ENCODE results near the gene PRDM10. TPM values are rescaled to one million over a fixed set of nuclear protein-coding genes. Genes with fewer than 3 reads are reported as not detected.
A peak's percentile ranks its signal among the peaks of the same experiment; 100 is the strongest.

Gene PRDM10
- total RNA-seq, 1 experiment from 2014 or later: 18.9 TPM

- TF ChIP-seq, protein P1, sequence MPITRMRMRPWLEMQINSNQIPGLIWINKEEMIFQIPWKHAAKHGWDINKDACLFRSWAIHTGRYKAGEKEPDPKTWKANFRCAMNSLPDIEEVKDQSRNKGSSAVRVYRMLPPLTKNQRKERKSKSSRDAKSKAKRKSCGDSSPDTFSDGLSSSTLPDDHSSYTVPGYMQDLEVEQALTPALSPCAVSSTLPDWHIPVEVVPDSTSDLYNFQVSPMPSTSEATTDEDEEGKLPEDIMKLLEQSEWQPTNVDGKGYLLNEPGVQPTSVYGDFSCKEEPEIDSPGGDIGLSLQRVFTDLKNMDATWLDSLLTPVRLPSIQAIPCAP (CRISPR knock-in tag; IDR thresholded peaks at IDR 0.05): no peak
- TF ChIP-seq ZMAT4 (CRISPR knock-in tag; IDR thresholded peaks at IDR 0.05) (no peak), MLX (CRISPR knock-in tag; IDR thresholded peaks at IDR 0.05) (no peak), ZNF138 (CRISPR knock-in tag; conservative IDR thresholded peaks at IDR 0.05) (no peak), ZNF263 (CRISPR knock-in tag; IDR thresholded peaks at IDR 0.05; ENCODE audit: low read depth) (no peak), MXD4 (CRISPR knock-in tag; IDR thresholded peaks at IDR 0.05; ENCODE audit: borderline replicate concordance) (no peak)
- TF ChIP-seq, protein P2, sequence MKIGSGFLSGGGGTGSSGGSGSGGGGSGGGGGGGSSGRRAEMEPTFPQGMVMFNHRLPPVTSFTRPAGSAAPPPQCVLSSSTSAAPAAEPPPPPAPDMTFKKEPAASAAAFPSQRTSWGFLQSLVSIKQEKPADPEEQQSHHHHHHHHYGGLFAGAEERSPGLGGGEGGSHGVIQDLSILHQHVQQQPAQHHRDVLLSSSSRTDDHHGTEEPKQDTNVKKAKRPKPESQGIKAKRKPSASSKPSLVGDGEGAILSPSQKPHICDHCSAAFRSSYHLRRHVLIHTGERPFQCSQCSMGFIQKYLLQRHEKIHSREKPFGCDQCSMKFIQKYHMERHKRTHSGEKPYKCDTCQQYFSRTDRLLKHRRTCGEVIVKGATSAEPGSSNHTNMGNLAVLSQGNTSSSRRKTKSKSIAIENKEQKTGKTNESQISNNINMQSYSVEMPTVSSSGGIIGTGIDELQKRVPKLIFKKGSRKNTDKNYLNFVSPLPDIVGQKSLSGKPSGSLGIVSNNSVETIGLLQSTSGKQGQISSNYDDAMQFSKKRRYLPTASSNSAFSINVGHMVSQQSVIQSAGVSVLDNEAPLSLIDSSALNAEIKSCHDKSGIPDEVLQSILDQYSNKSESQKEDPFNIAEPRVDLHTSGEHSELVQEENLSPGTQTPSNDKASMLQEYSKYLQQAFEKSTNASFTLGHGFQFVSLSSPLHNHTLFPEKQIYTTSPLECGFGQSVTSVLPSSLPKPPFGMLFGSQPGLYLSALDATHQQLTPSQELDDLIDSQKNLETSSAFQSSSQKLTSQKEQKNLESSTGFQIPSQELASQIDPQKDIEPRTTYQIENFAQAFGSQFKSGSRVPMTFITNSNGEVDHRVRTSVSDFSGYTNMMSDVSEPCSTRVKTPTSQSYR (CRISPR knock-in tag; IDR thresholded peaks at IDR 0.05): no peak
Observed at GRCh38 chr11:129865701-129866100, 136.9 kb downstream of the PRDM10 start (continued).

DNA sequence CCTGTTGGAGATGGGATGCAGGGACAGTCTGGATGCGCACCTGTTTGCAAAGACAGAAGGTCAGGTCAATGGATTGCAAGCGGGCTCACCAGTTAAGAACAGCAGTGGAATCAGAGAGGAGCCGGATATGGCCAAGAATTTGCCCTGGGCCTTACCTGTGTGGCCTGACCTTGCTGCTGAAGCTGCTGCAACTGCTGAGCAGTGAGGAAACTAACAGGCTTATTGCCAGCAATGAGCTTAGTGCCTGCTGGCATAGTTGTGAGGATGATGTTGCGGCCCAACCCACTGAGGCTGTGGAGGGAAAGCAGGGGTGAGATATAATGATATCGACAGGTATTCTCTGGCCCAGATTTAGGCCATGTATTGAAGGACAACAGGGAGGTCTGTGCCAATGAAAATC is 137.8 kb downstream of the PRDM10 start:
- POLR2A ChIA-PET: no interaction called here
- no peaks in the 10 kb centered on the region for H3K9me3 Mint-ChIP-seq

DNA sequence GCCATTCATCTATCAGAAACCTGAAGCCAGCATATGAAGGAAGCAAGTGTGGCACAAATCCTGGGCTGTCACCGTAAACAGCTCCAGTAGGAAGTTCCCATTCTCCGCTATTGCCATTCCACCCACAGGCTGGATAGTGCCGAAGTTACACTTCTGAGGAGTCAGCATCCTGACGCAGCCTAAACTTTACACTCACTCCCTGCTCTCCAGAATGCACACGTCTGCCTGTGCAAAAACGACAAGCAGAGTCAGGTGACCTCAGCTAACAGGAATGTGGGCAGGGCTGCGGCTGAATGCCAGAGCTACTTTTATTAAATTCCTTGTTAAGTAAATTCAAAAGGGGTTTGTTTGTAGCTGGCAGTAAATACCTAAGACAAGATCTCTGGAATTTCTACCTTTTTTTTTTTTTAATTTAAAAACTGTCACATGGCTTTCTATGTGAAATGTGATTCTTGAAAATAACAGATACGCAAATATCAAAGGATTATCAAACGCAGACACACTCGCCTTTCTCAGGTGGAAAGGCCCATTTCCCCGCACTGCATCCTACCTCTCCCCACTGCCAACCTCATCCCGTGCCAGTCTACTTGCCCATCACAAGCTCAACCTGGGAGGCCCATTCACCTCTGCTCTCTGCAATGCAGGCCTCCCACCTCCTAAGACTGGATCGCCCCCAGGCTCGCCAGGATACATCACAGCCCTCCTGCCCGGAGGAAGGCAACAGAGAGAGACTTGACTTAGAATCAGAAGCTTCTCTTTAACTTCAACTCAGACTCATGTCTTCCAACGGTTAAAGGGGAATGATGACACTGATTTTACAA is 140.7 kb downstream of the PRDM10 start:
- Mint-ChIP-seq H3K36me3 (peaks cover 58% of the 10 kb centered on the region), H3K27ac (peak overlapping the region; percentile 68), H3K4me3 (no peak overlapping the region), H3K4me1 (peaks cover 11% of the 10 kb centered on the region), H3K27me3 (ENCODE audit: low read depth) (no peaks in the 10 kb centered on the region), H3K9me3 (no peaks in the 10 kb centered on the region)
- peak; percentile 41 for DNase-seq (ENCODE audit: low spot score)
- POLR2A ChIA-PET: interaction anchor here (0.5 to 0.8 kb wide), 3 partner anchors 12 to 47 kb away, joined by 3 to 4 read pairs (median 3); partner anchors contain the start of gene TMEM45B
- CTCF ChIA-PET: interaction anchor here (0.6 to 1.7 kb wide), 6 partner anchors 20 to 362 kb away, joined by 3 to 7 read pairs (median 3); no protein-coding TSS in a partner anchor
- peak; percentile 80 for ATAC-seq
- TF ChIP-seq, protein P3, sequence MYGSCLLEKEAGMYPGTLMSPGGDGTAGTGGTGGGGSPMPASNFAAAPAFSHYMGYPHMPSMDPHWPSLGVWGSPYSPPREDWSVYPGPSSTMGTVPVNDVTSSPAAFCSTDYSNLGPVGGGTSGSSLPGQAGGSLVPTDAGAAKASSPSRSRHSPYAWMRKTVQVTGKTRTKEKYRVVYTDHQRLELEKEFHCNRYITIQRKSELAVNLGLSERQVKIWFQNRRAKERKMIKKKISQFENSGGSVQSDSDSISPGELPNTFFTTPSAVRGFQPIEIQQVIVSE (CRISPR knock-in tag; IDR thresholded peaks at IDR 0.05; ENCODE audit: borderline replicate concordance): no peak
- TF ChIP-seq, protein P4, sequence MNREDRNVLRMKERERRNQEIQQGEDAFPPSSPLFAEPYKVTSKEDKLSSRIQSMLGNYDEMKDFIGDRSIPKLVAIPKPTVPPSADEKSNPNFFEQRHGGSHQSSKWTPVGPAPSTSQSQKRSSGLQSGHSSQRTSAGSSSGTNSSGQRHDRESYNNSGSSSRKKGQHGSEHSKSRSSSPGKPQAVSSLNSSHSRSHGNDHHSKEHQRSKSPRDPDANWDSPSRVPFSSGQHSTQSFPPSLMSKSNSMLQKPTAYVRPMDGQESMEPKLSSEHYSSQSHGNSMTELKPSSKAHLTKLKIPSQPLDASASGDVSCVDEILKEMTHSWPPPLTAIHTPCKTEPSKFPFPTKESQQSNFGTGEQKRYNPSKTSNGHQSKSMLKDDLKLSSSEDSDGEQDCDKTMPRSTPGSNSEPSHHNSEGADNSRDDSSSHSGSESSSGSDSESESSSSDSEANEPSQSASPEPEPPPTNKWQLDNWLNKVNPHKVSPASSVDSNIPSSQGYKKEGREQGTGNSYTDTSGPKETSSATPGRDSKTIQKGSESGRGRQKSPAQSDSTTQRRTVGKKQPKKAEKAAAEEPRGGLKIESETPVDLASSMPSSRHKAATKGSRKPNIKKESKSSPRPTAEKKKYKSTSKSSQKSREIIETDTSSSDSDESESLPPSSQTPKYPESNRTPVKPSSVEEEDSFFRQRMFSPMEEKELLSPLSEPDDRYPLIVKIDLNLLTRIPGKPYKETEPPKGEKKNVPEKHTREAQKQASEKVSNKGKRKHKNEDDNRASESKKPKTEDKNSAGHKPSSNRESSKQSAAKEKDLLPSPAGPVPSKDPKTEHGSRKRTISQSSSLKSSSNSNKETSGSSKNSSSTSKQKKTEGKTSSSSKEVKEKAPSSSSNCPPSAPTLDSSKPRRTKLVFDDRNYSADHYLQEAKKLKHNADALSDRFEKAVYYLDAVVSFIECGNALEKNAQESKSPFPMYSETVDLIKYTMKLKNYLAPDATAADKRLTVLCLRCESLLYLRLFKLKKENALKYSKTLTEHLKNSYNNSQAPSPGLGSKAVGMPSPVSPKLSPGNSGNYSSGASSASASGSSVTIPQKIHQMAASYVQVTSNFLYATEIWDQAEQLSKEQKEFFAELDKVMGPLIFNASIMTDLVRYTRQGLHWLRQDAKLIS (CRISPR knock-in tag; IDR thresholded peaks at IDR 0.05; ENCODE audit: borderline replicate concordance): no peak
- TF ChIP-seq RORB (CRISPR knock-in tag; IDR thresholded peaks at IDR 0.05) (no peak), ZNF219 (CRISPR knock-in tag; IDR thresholded peaks at IDR 0.05; ENCODE audit: borderline replicate concordance) (no peak), GABPB1 (CRISPR knock-in tag; IDR thresholded peaks at IDR 0.05) (no peak), EMX1 (CRISPR knock-in tag; IDR thresholded peaks at IDR 0.05) (no peak), ELF4 (CRISPR knock-in tag; IDR thresholded peaks at IDR 0.05; ENCODE audit: low read depth) (no peak)
- TF ChIP-seq, protein P2 (CRISPR knock-in tag; IDR thresholded peaks at IDR 0.05): no peak

More for the DNA sequence above, 137.8 kb downstream of the PRDM10 start:
- DNase-seq (ENCODE audit: low spot score) (no peak), ATAC-seq (no peak)
- H3K4me1 Mint-ChIP-seq: peaks cover 11% of the 10 kb centered on the region
- no peak overlapping the region for H3K27ac Mint-ChIP-seq
- H3K4me3 Mint-ChIP-seq: no peak overlapping the region
- H3K36me3 Mint-ChIP-seq: peaks cover 78% of the 10 kb centered on the region
- CTCF ChIA-PET: no interaction called here
- H3K27me3 Mint-ChIP-seq (ENCODE audit: low read depth): no peaks in the 10 kb centered on the region
- TF ChIP-seq JUN (CRISPR knock-in tag; IDR thresholded peaks at IDR 0.05): no peak
- TF ChIP-seq ZNF423 (CRISPR knock-in tag; IDR thresholded peaks at IDR 0.05): no peak
- TF ChIP-seq ZNF138 (CRISPR knock-in tag; conservative IDR thresholded peaks at IDR 0.05): no peak
- no peak for TF ChIP-seq TEAD1 (CRISPR knock-in tag; IDR thresholded peaks at IDR 0.05)
- no peak for TF ChIP-seq OVOL2 (CRISPR knock-in tag; IDR thresholded peaks at IDR 0.05; ENCODE audit: borderline replicate concordance)
- TF ChIP-seq SMAD4 (CRISPR knock-in tag; IDR thresholded peaks at IDR 0.05): no peak
- TF ChIP-seq SOX15 (CRISPR knock-in tag; IDR thresholded peaks at IDR 0.05): no peak
- TF ChIP-seq ZMAT4 (CRISPR knock-in tag; IDR thresholded peaks at IDR 0.05): no peak
- no peak for TF ChIP-seq JAZF1 (CRISPR knock-in tag; IDR thresholded peaks at IDR 0.05)
- TF ChIP-seq ELF4 (CRISPR knock-in tag; IDR thresholded peaks at IDR 0.05; ENCODE audit: low read depth): no peak
